ENCODE data around the gene COL5A2.

Gene COL5A2

GRCh38 chr2:189155795-189156194 lies 23.8 kb downstream of the COL5A2 start:
- no peak for TF ChIP-seq CTCF (IDR thresholded peaks at IDR 0.05; ENCODE audit: low read depth, low read length, missing control alignments)
- no peak for DNase-seq (ENCODE audit: extremely low read depth, low read depth)
- H3K4me3 ChIP-seq (replicated peaks; ENCODE audit: low read depth, low read length): no peak overlapping the region

GRCh38 chr2:189153619-189154018 lies 25.9 kb downstream of the COL5A2 start:
- H3K4me3 ChIP-seq (replicated peaks; ENCODE audit: low read depth, low read length): no peak overlapping the region
- TF ChIP-seq CTCF (IDR thresholded peaks at IDR 0.05; ENCODE audit: low read depth, low read length, missing control alignments): no peak
- DNase-seq (ENCODE audit: extremely low read depth, low read depth): peak; percentile 94

GRCh38 chr2:189152483-189152882 lies 27.1 kb downstream of the COL5A2 start:
- DNase-seq (ENCODE audit: extremely low read depth, low read depth): no peak
- TF ChIP-seq CTCF (IDR thresholded peaks at IDR 0.05; ENCODE audit: low read depth, low read length, missing control alignments): no peak
- no peak overlapping the region for H3K4me3 ChIP-seq (replicated peaks; ENCODE audit: low read depth, low read length)

- no peak overlapping the region for H3K4me3 ChIP-seq (replicated peaks; ENCODE audit: low read depth, low read length)
- DNase-seq (ENCODE audit: extremely low read depth, low read depth): no peak
- TF ChIP-seq CTCF (IDR thresholded peaks at IDR 0.05; ENCODE audit: low read depth, low read length, missing control alignments): no peak
These were observed 27.7 kb downstream of the COL5A2 start for GRCh38 chr2:189151906-189152305.

GRCh38 chr2:189150033-189150432 lies 29.5 kb downstream of the COL5A2 start:
- no peak for DNase-seq (ENCODE audit: extremely low read depth, low read depth)
- no peak for TF ChIP-seq CTCF (IDR thresholded peaks at IDR 0.05; ENCODE audit: low read depth, low read length, missing control alignments)
- no peak overlapping the region for H3K4me3 ChIP-seq (replicated peaks; ENCODE audit: low read depth, low read length)

- no peak overlapping the region for H3K4me3 ChIP-seq (replicated peaks; ENCODE audit: low read depth, low read length)
These were observed 31.6 kb downstream of the COL5A2 start for GRCh38 chr2:189147989-189148388.

More at GRCh38 chr2:189147989-189148388, 31.6 kb downstream of the COL5A2 start:
- no peak for DNase-seq (ENCODE audit: extremely low read depth, low read depth)
- no peak for TF ChIP-seq CTCF (IDR thresholded peaks at IDR 0.05; ENCODE audit: low read depth, low read length, missing control alignments)

Measured in HFF-Myc (cell line).